Uterus (tissue), 4 donors: ENCODE data around the gene RPS5. TPM values are rescaled to one million over a fixed set of nuclear protein-coding genes. Genes with fewer than 3 reads are reported as not detected.
"Not testable (repeated sequence)": the region's sequence is repeated elsewhere in the genome, so short reads cannot be mapped to it uniquely, and the experiment has no call there.

Experiments
- DNase-seq, 2 donors: peaks; one replicate each; pipeline ENCODE4 v3.0.0-alpha.2; 2019 to 2020
- H3K27ac ChIP-seq, 2 donors: fragments of 200-600 bp; sonication (generic); 1 replicate in 1 of 2; 2 replicates in 1 of 2; pipeline ENCODE4 v1.5.1; 2016 to 2018
- H3K27me3 ChIP-seq, 2 donors: fragments of 200-600 bp; sonication (generic); one replicate each; pipeline ENCODE4 v1.5.1; 2018 to 2019; ENCODE audit warnings: control low read depth in 1 of 2
- H3K36me3 ChIP-seq, 2 donors: fragments of 200-600 bp; sonication (generic); one replicate each; pipeline ENCODE4 v1.5.1; 2019; ENCODE audit warnings: control low read depth in 1 of 2
- H3K4me1 ChIP-seq, 2 donors: fragments of 200-600 bp; sonication (generic); one replicate each; pipeline ENCODE4 v1.5.1; 2018 to 2019; ENCODE audit warnings: control low read depth in 1 of 2
- H3K4me3 ChIP-seq, 2 donors: fragments of 200-600 bp; sonication (generic); 1 replicate in 1 of 2; 2 replicates in 1 of 2; pipeline ENCODE4 v1.5.1; 2018 to 2019; ENCODE audit warnings: mild to moderate bottlenecking in 1 of 2
- H3K9me3 ChIP-seq, 2 donors: fragments of 200-600 bp; sonication (generic); one replicate each; pipeline ENCODE4 v1.5.1; 2019; ENCODE audit warnings: control low read depth in 1 of 2
- CTCF ChIP-seq, 4 experiments: fragments of 200-600 bp in 2 of 4; fragments of 450-650 bp in 2 of 4; sonication (generic) in 2 of 4; IDR thresholded peaks; one replicate each; pipeline ENCODE4 v1.5.1; 2016 to 2019; ENCODE audit warnings: antibody characterized with exemption in 4 of 4, mild to moderate bottlenecking in 2 of 4, moderate library complexity in 1 of 4
- POLR2A ChIP-seq, 2 donors: fragments of 450-650 bp; IDR thresholded peaks; one replicate each; pipeline ENCODE4 v1.6.1; 2016; ENCODE audit warnings: antibody characterized with exemption in 2 of 2, mild to moderate bottlenecking in 1 of 2, moderate library complexity in 1 of 2
- intact Hi-C: fragments of 100-400 bp; cut with DNase I; formaldehyde crosslinking; loops from one replicate; pipeline ENCODE4 v1.15.1; 2023; ENCODE audit warnings: low total_unique reads
- total RNA-seq, 4 donors: library from RNA; depleted of rRNA in 3 of 4; stranded (reverse); fragments of >200 nt in 3 of 4; gene quantifications; one replicate each; pipeline versions ENCODE4 v1.1.0 to v1.2.4, GENCODE V29; 2014 to 2023
- donor health status: DM: yes; HTN: yes; CAD: no.

Gene RPS5
- total RNA-seq, 4 donors from 2014 or later = 1,103 to 4,958 (median 2,770) TPM

- DNase-seq = no peak
- TF ChIP-seq CTCF (IDR thresholded peaks at IDR 0.05) (no peak), POLR2A (IDR thresholded peaks at IDR 0.05) (no peak)
- Histone ChIP-seq H3K4me1 (peaks cover 0 to 12% of the 10 kb centered on the region in 2 donors), H3K36me3 (no peaks in the 10 kb centered on the region), H3K9me3 (no peaks in the 10 kb centered on the region), H3K27me3 (peaks cover 0 to 5% of the 10 kb centered on the region in 2 donors), H3K27ac (no peak overlapping the region), H3K4me3 (no peak overlapping the region)
- intact Hi-C loops = no loop called here
These were observed 12.8 kb downstream of the RPS5 start for GRCh38 chr19:58399903-58400302.

- Histone ChIP-seq H3K9me3 (no peaks in the 10 kb centered on the region), H3K27me3 (peaks cover 0 to 5% of the 10 kb centered on the region in 2 donors), H3K4me1 (peaks cover 0 to 12% of the 10 kb centered on the region in 2 donors), H3K4me3 (peak overlapping the region; percentile 44 to 72), H3K27ac (peak overlapping the region; percentile 30 to 33), H3K36me3 (no peaks in the 10 kb centered on the region)
- TF ChIP-seq POLR2A (IDR thresholded peaks at IDR 0.05) (no peak), CTCF (IDR thresholded peaks at IDR 0.05) (no peak)
- DNase-seq = no peak
- intact Hi-C loops = no loop called here
These were observed 13.3 kb downstream of the RPS5 start for GRCh38 chr19:58400316-58400915.

- intact Hi-C loops = no loop called here
- TF ChIP-seq POLR2A (IDR thresholded peaks at IDR 0.05) = peak; percentile 38 to 59
- TF ChIP-seq CTCF (IDR thresholded peaks at IDR 0.05) = peak in 1 of 4 experiments; percentile 10
- H3K4me1 ChIP-seq = peaks cover 0 to 10% of the 10 kb centered on the region in 2 donors
- peak overlapping the region; percentile 51 to 72 for H3K4me3 ChIP-seq
- DNase-seq = peak; percentile 99 to 100
- peaks cover 0 to 5% of the 10 kb centered on the region in 2 donors for H3K27me3 ChIP-seq
- peak overlapping the region; percentile 47 to 68 for H3K27ac ChIP-seq
- H3K36me3 ChIP-seq = no peaks in the 10 kb centered on the region
- H3K9me3 ChIP-seq = no peaks in the 10 kb centered on the region
These were observed 14.1 kb downstream of the RPS5 start for GRCh38 chr19:58400916-58401839.

GRCh38 chr19:58401840-58402421, 14.9 kb downstream of the RPS5 start:
- Histone ChIP-seq H3K9me3 (no peaks in the 10 kb centered on the region), H3K36me3 (no peaks in the 10 kb centered on the region), H3K4me1 (peaks cover 0 to 9% of the 10 kb centered on the region in 2 donors), H3K27ac (peak overlapping the region in 1 of 2 donors; percentile 68), H3K27me3 (peaks cover 0 to under 1% of the 10 kb centered on the region in 2 donors), H3K4me3 (peak overlapping the region; percentile 51 to 72)
- no peak for DNase-seq
- TF ChIP-seq POLR2A (IDR thresholded peaks at IDR 0.05) (no peak), CTCF (IDR thresholded peaks at IDR 0.05) (no peak)
- intact Hi-C loops = no loop called here

GRCh38 chr19:58403920-58404478, 16.9 kb downstream of the RPS5 start:
- H3K27ac ChIP-seq, H3K36me3 ChIP-seq, H3K27me3 ChIP-seq, H3K4me3 ChIP-seq, H3K9me3 ChIP-seq, intact Hi-C loops, DNase-seq: not testable (repeated sequence)
- peaks cover 0 to 13% of the 10 kb centered on the region in 2 donors for H3K4me1 ChIP-seq
